HepG2 (cell line): Measurements from ENCODE around the gene FAIM. TPM values are rescaled to one million over a fixed set of nuclear protein-coding genes. Genes with fewer than 3 reads are reported as not detected.

Experiments
- HOXA5 ChIP-seq: sonication (generic); formaldehyde crosslinking; IDR thresholded peaks from 2 replicates; pipeline ENCODE4 v1.4.0; 2020; ENCODE audit warnings: missing genetic modification reagents
- KDM4B ChIP-seq: sonication (generic); formaldehyde crosslinking; IDR thresholded peaks from 2 replicates; pipeline ENCODE4 v1.4.0; 2020; ENCODE audit warnings: missing genetic modification reagents
- POLR2A ChIP-seq, 2 experiments: IDR thresholded peaks; 2 replicates each; pipeline ENCODE4 v1.6.1; 2011; ENCODE audit warnings: low read depth in 2 of 2, low read length in 2 of 2, mild to moderate bottlenecking in 1 of 2, moderate library complexity in 1 of 2; ENCODE audit not compliant: insufficient read depth in 1 of 2
- SMAD3 ChIP-seq: sonication (generic); formaldehyde crosslinking; IDR thresholded peaks from 2 replicates; pipeline ENCODE4 v1.4.0; 2020; ENCODE audit warnings: missing genetic modification reagents
- ZBTB20 ChIP-seq: sonication (generic); formaldehyde crosslinking; IDR thresholded peaks from 2 replicates; pipeline ENCODE4 v1.8.1; 2023; ENCODE audit warnings: missing genetic modification reagents, low read depth, mild to moderate bottlenecking, borderline replicate concordance
- ZBTB44 ChIP-seq: sonication (generic); formaldehyde crosslinking; IDR thresholded peaks from 2 replicates; pipeline ENCODE4 v1.4.0; 2020; ENCODE audit warnings: missing genetic modification reagents
- ZNF234 ChIP-seq: sonication (generic); formaldehyde crosslinking; conservative IDR thresholded peaks from 2 replicates; pipeline ENCODE4 v1.5.1; 2020; ENCODE audit warnings: mild to moderate bottlenecking, missing genetic modification reagents
- ZNF510 ChIP-seq: sonication (generic); formaldehyde crosslinking; IDR thresholded peaks from 2 replicates; pipeline ENCODE4 v1.4.0; 2020; ENCODE audit warnings: low read depth, mild to moderate bottlenecking, missing genetic modification reagents
- ZNF512 ChIP-seq: sonication (generic); formaldehyde crosslinking; IDR thresholded peaks from 2 replicates; pipeline ENCODE4 v1.4.0; 2020; ENCODE audit warnings: mild to moderate bottlenecking, missing genetic modification reagents
- polyA plus RNA-seq, 8 experiments: library from polyadenylated mRNA; depleted of rRNA in 3 of 8; stranded (reverse) in 7 of 8; unstranded in 1 of 8; fragments of >200 nt; fragmentation: Illumina TruSeq in 4 of 8; extraction: Trizol in 4 of 8; gene quantifications; 2 replicates each; pipeline versions ENCODE4 v1.2.1 to v1.2.3, GENCODE V29; 2011 to 2016; ENCODE audit warnings: low read depth in 4 of 8, missing spikeins in 1 of 8, mixed read lengths in 1 of 8; ENCODE audit not compliant: insufficient read depth in 1 of 8
- total RNA-seq, 5 experiments: library from RNA; depleted of rRNA; stranded (reverse); fragments of >200 nt; fragmentation: Illumina TruSeq; extraction: Trizol; gene quantifications; 2 replicates each; pipeline ENCODE4 v1.2.3, GENCODE V29; 2016; ENCODE audit warnings: low read depth in 1 of 5
- TF ChIP-seq, protein P1 (sequence below): sonication (generic); formaldehyde crosslinking; IDR thresholded peaks from 2 replicates; pipeline ENCODE4 v1.5.0; 2020; ENCODE audit warnings: mild to moderate bottlenecking, missing genetic modification reagents, borderline replicate concordance
- TF ChIP-seq, protein P2 (sequence below): sonication (generic); formaldehyde crosslinking; IDR thresholded peaks from 2 replicates; pipeline ENCODE4 v1.4.0; 2020; ENCODE audit warnings: missing genetic modification reagents
- TF ChIP-seq, protein P3 (sequence below): sonication (generic); formaldehyde crosslinking; IDR thresholded peaks from 2 replicates; pipeline ENCODE4 v1.4.0; 2020; ENCODE audit warnings: missing genetic modification reagents, borderline replicate concordance

FAIM gene
- total and polyA plus RNA-seq, 2 of the 13 experiments (the other 11 are each of a cell fraction or from before 2014, with no cell fraction given): 4.3 to 25.8 TPM

GRCh38 chr3:138608322-138609135 is at the start of gene FAIM (continued):
- TF ChIP-seq, protein P1, sequence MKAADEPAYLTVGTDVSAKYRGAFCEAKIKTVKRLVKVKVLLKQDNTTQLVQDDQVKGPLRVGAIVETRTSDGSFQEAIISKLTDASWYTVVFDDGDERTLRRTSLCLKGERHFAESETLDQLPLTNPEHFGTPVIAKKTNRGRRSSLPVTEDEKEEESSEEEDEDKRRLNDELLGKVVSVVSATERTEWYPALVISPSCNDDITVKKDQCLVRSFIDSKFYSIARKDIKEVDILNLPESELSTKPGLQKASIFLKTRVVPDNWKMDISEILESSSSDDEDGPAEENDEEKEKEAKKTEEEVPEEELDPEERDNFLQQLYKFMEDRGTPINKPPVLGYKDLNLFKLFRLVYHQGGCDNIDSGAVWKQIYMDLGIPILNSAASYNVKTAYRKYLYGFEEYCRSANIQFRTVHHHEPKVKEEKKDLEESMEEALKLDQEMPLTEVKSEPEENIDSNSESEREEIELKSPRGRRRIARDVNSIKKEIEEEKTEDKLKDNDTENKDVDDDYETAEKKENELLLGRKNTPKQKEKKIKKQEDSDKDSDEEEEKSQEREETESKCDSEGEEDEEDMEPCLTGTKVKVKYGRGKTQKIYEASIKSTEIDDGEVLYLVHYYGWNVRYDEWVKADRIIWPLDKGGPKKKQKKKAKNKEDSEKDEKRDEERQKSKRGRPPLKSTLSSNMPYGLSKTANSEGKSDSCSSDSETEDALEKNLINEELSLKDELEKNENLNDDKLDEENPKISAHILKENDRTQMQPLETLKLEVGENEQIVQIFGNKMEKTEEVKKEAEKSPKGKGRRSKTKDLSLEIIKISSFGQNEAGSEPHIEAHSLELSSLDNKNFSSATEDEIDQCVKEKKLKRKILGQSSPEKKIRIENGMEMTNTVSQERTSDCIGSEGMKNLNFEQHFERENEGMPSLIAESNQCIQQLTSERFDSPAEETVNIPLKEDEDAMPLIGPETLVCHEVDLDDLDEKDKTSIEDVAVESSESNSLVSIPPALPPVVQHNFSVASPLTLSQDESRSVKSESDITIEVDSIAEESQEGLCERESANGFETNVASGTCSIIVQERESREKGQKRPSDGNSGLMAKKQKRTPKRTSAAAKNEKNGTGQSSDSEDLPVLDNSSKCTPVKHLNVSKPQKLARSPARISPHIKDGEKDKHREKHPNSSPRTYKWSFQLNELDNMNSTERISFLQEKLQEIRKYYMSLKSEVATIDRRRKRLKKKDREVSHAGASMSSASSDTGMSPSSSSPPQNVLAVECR: peak; percentile 76; the same call in 1 of the 2 replicates
- peak; percentile 68 to 84 for TF ChIP-seq POLR2A (IDR thresholded peaks at IDR 0.05; ENCODE audit: insufficient read depth in 1 of 2, low read depth in 2 of 2, low read length in 2 of 2)
- peak; percentile 35; the same call in 1 of the 2 replicates for TF ChIP-seq KDM4B (CRISPR knock-in tag)
- TF ChIP-seq, protein P2, sequence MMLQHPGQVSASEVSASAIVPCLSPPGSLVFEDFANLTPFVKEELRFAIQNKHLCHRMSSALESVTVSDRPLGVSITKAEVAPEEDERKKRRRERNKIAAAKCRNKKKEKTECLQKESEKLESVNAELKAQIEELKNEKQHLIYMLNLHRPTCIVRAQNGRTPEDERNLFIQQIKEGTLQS (CRISPR knock-in tag): peak; percentile 12; the same call in 1 of the 2 replicates
- TF ChIP-seq, protein P3, sequence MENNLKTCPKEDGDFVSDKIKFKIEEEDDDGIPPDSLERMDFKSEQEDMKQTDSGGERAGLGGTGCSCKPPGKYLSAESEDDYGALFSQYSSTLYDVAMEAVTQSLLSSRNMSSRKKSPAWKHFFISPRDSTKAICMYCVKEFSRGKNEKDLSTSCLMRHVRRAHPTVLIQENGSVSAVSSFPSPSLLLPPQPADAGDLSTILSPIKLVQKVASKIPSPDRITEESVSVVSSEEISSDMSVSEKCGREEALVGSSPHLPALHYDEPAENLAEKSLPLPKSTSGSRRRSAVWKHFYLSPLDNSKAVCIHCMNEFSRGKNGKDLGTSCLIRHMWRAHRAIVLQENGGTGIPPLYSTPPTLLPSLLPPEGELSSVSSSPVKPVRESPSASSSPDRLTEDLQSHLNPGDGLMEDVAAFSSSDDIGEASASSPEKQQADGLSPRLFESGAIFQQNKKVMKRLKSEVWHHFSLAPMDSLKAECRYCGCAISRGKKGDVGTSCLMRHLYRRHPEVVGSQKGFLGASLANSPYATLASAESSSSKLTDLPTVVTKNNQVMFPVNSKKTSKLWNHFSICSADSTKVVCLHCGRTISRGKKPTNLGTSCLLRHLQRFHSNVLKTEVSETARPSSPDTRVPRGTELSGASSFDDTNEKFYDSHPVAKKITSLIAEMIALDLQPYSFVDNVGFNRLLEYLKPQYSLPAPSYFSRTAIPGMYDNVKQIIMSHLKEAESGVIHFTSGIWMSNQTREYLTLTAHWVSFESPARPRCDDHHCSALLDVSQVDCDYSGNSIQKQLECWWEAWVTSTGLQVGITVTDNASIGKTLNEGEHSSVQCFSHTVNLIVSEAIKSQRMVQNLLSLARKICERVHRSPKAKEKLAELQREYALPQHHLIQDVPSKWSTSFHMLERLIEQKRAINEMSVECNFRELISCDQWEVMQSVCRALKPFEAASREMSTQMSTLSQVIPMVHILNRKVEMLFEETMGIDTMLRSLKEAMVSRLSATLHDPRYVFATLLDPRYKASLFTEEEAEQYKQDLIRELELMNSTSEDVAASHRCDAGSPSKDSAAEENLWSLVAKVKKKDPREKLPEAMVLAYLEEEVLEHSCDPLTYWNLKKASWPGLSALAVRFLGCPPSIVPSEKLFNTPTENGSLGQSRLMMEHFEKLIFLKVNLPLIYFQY (CRISPR knock-in tag): no peak
- peak; percentile 84; the same call in 1 of the 2 replicates for TF ChIP-seq ZBTB20 (CRISPR knock-in tag)
- TF ChIP-seq ZNF512 (CRISPR knock-in tag): no peak
- TF ChIP-seq ZNF234: 0 out of 2 replicates have a peak, but pooled peaks have one; percentile 75
- TF ChIP-seq SMAD3 (CRISPR knock-in tag): 0 out of 2 replicates have a peak, but pooled peaks have one; percentile 36
- peak; percentile 25; the same call in 1 of the 2 replicates for TF ChIP-seq ZBTB44 (CRISPR knock-in tag)
- TF ChIP-seq ZNF510 (CRISPR knock-in tag): no peak
- peak; percentile 70; the same call in 1 of the 2 replicates for TF ChIP-seq HOXA5
